Cardiac muscle cell (in vitro differentiated cells and primary cell): ENCODE data around the gene GRP. TPM values are rescaled to one million over a fixed set of nuclear protein-coding genes. Genes with fewer than 3 reads are reported as not detected.

Experiments used
- DNase-seq, 2 donors: peaks; one replicate each; pipeline versions ENCODE4 v3.0.0 to v3.0.0-alpha.2; 2010 to 2017; ENCODE audit warnings: low read depth in 1 of 2, low spot score in 1 of 2
- H3K27ac ChIP-seq: fragments of 200-600 bp; sonication (generic); 2 replicates; pipeline ENCODE4 v1.5.1; 2016
- H3K27me3 ChIP-seq: fragments of 200-600 bp; sonication (generic); 2 replicates; pipeline ENCODE4 v1.6.0; 2016; ENCODE audit warnings: control low read depth
- H3K36me3 ChIP-seq: fragments of 200-600 bp; sonication (generic); 2 replicates; pipeline ENCODE4 v1.5.1; 2016; ENCODE audit warnings: control low read depth
- H3K4me1 ChIP-seq: fragments of 200-600 bp; sonication (generic); 2 replicates; pipeline ENCODE4 v1.8.1; 2017; ENCODE audit warnings: low read depth, mild to moderate bottlenecking, mixed run types
- H3K4me3 ChIP-seq: fragments of 200-600 bp; sonication (generic); 2 replicates; pipeline ENCODE4 v1.5.1; 2016; ENCODE audit warnings: mild to moderate bottlenecking
- H3K9me3 ChIP-seq: fragments of 200-600 bp; sonication (generic); 2 replicates; pipeline ENCODE4 v1.5.1; 2017; ENCODE audit warnings: low read depth, mild to moderate bottlenecking, control low read depth
- polyA plus RNA-seq: library from polyadenylated mRNA; unstranded; fragments of >200 nt; fragmentation: Nextera tagmentation; extraction: Ambion mirVana; gene quantifications from 2 replicates; pipeline ENCODE4 v1.2.1, GENCODE V29; 2016
- total RNA-seq: library from RNA; depleted of rRNA; stranded (reverse); fragments of >200 nt; gene quantifications from 2 replicates; pipeline ENCODE4 v1.2.3, GENCODE V29; 2016
- TF ChIP-seq, protein P1 (sequence below): IDR thresholded peaks from 2 replicates; pipeline ENCODE4 v1.5.1; 2012; ENCODE audit warnings: low read depth, mild to moderate bottlenecking, low read length

Gene GRP
- total and polyA plus RNA-seq, 2 experiments from 2014 or later: 1.2 TPM; not detected in 1

DNA sequence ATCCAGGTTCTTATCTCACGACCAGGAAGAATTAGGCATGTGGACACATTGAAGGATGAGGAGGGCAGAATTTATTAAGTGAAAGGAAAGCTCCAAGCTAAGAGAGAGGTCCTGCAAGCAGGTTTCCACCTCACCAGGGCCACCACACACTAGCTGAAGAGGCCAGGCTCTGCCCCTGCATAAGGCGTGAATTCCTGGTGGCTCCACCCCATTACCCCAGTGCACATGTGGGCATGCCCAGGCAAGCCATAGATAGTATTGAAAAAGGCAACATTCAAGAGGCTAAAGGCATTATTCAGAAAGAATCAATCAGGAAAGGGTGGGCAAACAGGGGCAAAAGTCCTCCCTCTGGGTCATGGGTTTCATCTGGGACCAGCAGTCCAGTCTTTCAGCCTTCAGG lies 30.9 kb upstream of the GRP start:
- Histone ChIP-seq H3K27me3 (no peaks in the 10 kb centered on the region), H3K4me1 (no peaks in the 10 kb centered on the region), H3K27ac (no peak overlapping the region), H3K36me3 (no peaks in the 10 kb centered on the region), H3K4me3 (no peak overlapping the region), H3K9me3 (no peaks in the 10 kb centered on the region)
- TF ChIP-seq, protein P1, sequence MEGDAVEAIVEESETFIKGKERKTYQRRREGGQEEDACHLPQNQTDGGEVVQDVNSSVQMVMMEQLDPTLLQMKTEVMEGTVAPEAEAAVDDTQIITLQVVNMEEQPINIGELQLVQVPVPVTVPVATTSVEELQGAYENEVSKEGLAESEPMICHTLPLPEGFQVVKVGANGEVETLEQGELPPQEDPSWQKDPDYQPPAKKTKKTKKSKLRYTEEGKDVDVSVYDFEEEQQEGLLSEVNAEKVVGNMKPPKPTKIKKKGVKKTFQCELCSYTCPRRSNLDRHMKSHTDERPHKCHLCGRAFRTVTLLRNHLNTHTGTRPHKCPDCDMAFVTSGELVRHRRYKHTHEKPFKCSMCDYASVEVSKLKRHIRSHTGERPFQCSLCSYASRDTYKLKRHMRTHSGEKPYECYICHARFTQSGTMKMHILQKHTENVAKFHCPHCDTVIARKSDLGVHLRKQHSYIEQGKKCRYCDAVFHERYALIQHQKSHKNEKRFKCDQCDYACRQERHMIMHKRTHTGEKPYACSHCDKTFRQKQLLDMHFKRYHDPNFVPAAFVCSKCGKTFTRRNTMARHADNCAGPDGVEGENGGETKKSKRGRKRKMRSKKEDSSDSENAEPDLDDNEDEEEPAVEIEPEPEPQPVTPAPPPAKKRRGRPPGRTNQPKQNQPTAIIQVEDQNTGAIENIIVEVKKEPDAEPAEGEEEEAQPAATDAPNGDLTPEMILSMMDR: no peak
- DNase-seq: no peak

DNA sequence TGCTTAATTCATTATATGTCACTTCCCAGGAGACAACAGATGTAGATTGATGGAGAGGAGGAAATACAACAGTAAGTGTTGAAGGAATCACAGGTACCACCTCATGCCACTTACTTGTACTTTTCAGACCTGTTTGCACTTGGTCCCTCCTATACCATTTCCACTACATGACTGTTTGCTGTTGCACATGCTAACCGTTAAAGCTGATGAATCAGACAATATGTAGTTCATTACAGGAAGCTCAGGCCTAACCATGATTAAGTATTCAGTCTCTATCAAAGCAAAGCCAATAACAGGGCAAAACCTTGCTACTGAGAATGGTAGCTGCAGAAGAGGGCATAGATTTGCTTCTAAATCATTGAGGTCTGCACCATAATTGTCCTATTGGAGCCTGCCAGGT lies 30.2 kb upstream of the GRP start:
- H3K4me3 ChIP-seq: no peak overlapping the region
- no peak overlapping the region for H3K27ac ChIP-seq
- H3K4me1 ChIP-seq: no peaks in the 10 kb centered on the region
- TF ChIP-seq, protein P1: no peak
- no peaks in the 10 kb centered on the region for H3K36me3 ChIP-seq
- no peaks in the 10 kb centered on the region for H3K27me3 ChIP-seq
- no peaks in the 10 kb centered on the region for H3K9me3 ChIP-seq
- no peak for DNase-seq

DNA sequence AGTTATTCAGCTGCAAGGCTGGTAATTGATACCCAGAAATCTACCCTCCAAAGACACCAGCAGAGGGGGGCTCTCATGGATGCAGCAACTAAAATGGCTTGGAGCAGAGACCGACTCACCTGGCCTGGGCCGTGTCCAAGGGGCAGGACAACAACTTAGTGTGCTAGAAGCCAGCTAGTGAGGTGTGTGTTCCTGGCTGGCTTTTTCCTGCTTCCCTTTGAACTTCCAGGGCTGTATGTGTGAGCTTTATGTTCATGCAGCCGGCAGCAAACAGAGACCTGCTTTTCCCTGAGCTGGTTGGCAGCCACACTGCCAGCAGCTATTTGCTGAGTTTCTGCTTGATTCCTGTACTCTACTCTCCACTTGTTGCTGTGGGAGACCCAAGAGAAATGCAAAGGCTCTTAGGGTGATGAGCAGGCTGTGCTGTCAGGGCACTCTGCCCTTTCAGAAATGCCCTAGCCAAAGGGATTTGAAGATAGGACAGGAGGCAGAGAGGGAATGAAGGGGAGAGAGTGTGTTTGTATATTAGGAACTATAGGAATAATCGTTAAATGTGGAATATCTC lies 23.7 kb upstream of the GRP start:
- TF ChIP-seq, protein P1: no peak
- peaks cover 3% of the 10 kb centered on the region for H3K27me3 ChIP-seq
- H3K36me3 ChIP-seq: no peaks in the 10 kb centered on the region
- no peaks in the 10 kb centered on the region for H3K4me1 ChIP-seq
- no peak overlapping the region for H3K27ac ChIP-seq
- no peaks in the 10 kb centered on the region for H3K9me3 ChIP-seq
- H3K4me3 ChIP-seq: no peak overlapping the region
- no peak for DNase-seq

DNA sequence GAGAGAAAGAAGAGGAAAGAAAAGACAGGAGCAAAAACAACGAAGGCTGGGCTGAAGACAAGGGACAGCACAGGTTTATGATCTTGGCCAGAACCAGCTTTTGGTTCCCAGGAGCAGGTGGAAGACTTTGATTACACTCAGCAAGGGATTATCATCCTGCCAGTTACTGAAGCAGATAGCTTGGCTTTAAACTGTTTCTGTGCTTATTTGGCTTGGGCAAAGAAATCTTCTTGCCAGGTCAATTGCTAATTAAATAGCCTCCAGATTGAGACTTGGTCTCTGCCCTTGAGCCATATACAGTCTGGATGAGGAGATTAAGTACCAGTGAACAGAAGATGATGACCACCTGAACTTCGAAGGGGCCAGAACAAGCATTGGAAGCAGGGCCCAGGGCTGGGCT lies 22.3 kb upstream of the GRP start:
- no peak overlapping the region for H3K27ac ChIP-seq
- H3K36me3 ChIP-seq: no peaks in the 10 kb centered on the region
- H3K27me3 ChIP-seq: peaks cover 3% of the 10 kb centered on the region
- TF ChIP-seq, protein P1: no peak
- DNase-seq: no peak
- no peaks in the 10 kb centered on the region for H3K9me3 ChIP-seq
- no peaks in the 10 kb centered on the region for H3K4me1 ChIP-seq
- no peak overlapping the region for H3K4me3 ChIP-seq

DNA sequence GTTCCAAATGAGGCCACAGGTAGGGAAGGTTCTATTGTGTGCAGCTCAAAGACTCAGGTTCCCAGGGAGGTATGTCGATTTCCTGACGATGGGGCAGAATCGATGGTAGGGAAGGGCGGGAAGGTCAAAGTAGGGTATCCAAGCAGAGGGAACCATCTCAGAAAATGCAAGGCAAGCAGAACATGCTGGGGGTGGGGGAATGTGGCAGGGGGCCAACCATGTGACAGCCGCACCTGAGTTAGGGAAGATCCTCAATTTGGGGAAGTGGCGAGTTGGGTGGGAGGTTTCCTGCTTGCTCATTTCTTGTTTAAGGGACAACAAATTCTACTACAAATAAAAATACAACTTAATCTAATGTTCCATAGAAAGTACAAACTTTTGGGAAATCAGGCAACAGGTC lies 21.7 kb upstream of the GRP start:
- no peak overlapping the region for H3K4me3 ChIP-seq
- H3K9me3 ChIP-seq: no peaks in the 10 kb centered on the region
- H3K36me3 ChIP-seq: no peaks in the 10 kb centered on the region
- H3K27ac ChIP-seq: no peak overlapping the region
- TF ChIP-seq, protein P1: no peak
- no peaks in the 10 kb centered on the region for H3K4me1 ChIP-seq
- peaks cover 3% of the 10 kb centered on the region for H3K27me3 ChIP-seq
- DNase-seq: no peak

DNA sequence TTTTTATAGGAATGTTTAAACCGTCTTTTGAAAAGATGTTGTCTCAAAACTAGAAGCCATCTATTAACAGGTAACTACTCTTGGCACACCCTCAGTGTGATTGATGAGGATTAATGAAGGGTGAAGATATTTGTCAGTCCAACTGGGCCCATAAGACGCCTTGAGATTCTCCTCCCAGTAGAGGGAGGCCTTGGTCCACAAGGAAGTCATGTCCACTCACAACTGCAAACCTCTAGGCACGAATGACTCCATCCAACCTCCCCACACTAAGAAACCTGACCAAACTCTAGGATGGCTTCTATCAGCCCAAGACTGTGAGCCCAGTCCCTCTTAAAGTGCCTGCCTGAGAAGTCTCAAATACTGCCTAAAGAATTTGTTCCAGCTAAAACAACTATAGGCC lies 19.2 kb upstream of the GRP start:
- Histone ChIP-seq H3K36me3 (no peaks in the 10 kb centered on the region), H3K4me1 (no peaks in the 10 kb centered on the region), H3K27me3 (peaks cover 3% of the 10 kb centered on the region), H3K9me3 (no peaks in the 10 kb centered on the region), H3K4me3 (no peak overlapping the region), H3K27ac (no peak overlapping the region)
- no peak for DNase-seq
- TF ChIP-seq, protein P1: no peak
